ENCODE results near the gene ERCC1. TPM values are rescaled to one million over a fixed set of nuclear protein-coding genes. Genes with fewer than 3 reads are reported as not detected.

The ERCC1 gene
- total RNA-seq, 1 experiment from 2014 or later, result 57.3 TPM

GRCh38 chr19:45407091-45407375 is 16.7 kb downstream of the ERCC1 start:
- H3K27me3 ChIP-seq (ENCODE audit: low read length), result no peaks in the 10 kb centered on the region
- H3K79me2 ChIP-seq (ENCODE audit: low read length), result peaks cover 60% of the 10 kb centered on the region
- CTCF ChIA-PET, result no interaction called here
- no peak overlapping the region for H2AFZ ChIP-seq (ENCODE audit: low read length)
- H3K9ac ChIP-seq (ENCODE audit: low read length), result peak overlapping the region; percentile 95
- H3K4me3 ChIP-seq (ENCODE audit: low read length), result peak overlapping the region; percentile 97
- ATAC-seq (no peak), DNase-seq (no peak)
- no TSS peak for BruUV-seq (replicated peaks)
- H3K9me2 ChIP-seq (replicated peaks; ENCODE audit: low read length), result no peaks in the 10 kb centered on the region
- H4K20me1 ChIP-seq (ENCODE audit: low read length), result no peaks in the 10 kb centered on the region
- H3K4me1 ChIP-seq (ENCODE audit: insufficient read depth, low read length), result peaks cover 24% of the 10 kb centered on the region; the same call in 1 of the 2 replicates
- no peak for TF ChIP-seq EZH2 (IDR thresholded peaks at IDR 0.05; ENCODE audit: low read length, unreplicated experiment)
- TF ChIP-seq CTCF (conservative IDR thresholded peaks at IDR 0.05; ENCODE audit: low read depth, low read length), result no peak
- no peak for TF ChIP-seq EZH2phosphoT487 (IDR thresholded peaks at IDR 0.05; ENCODE audit: borderline replicate concordance, low read length)
- peaks cover 4% of the 10 kb centered on the region; the same call in 1 of the 2 replicates for H3K36me3 ChIP-seq (ENCODE audit: low read depth, low read length)
- intact Hi-C loops (cut with micrococcal nuclease), result loop anchor here (2.0 kb wide), 1 partner anchor 30 kb away; no protein-coding TSS in a partner anchor
- H3K9me3 ChIP-seq (ENCODE audit: low read length), result no peaks in the 10 kb centered on the region
- H3K27ac ChIP-seq (ENCODE audit: low read length), result peak overlapping the region; percentile 92
- peak overlapping the region; percentile 84 for H3K4me2 ChIP-seq (ENCODE audit: low read length)
- POLR2A ChIA-PET (ENCODE audit: unreplicated experiment), result no interaction called here
- H3F3A ChIP-seq (ENCODE audit: low read length, unreplicated experiment), result no peaks in the 10 kb centered on the region

GRCh38 chr19:45406226-45407090 is 17.3 kb downstream of the ERCC1 start, which contains the start of gene POLR1G:
Gene POLR1G, plus strand, starts transcription at chr19:45406644. Its CDS starts 53 bp downstream, at chr19:45406697.
- DNase-seq, result peak; percentile 73

More at GRCh38 chr19:45406226-45407090, 17.3 kb downstream of the ERCC1 start, which contains the start of gene POLR1G:
- ChIA-PET POLR2A (ENCODE audit: unreplicated experiment) (no interaction called here), CTCF (no interaction called here)
- TF ChIP-seq EZH2phosphoT487 (IDR thresholded peaks at IDR 0.05; ENCODE audit: borderline replicate concordance, low read length) (no peak), EZH2 (IDR thresholded peaks at IDR 0.05; ENCODE audit: low read length, unreplicated experiment) (no peak), CTCF (conservative IDR thresholded peaks at IDR 0.05; ENCODE audit: low read depth, low read length) (no peak)
- no peaks in the 10 kb centered on the region for H3K9me3 ChIP-seq (ENCODE audit: low read length)
- intact Hi-C loops (cut with micrococcal nuclease), result loop anchor here (2.0 kb wide), 1 partner anchor 30 kb away; no protein-coding TSS in a partner anchor
- TSS peak; percentile 34 for BruUV-seq (replicated peaks)
- peak; percentile 52 for ATAC-seq
- peaks cover 4% of the 10 kb centered on the region; the same call in 1 of the 2 replicates for H3K36me3 ChIP-seq (ENCODE audit: low read depth, low read length)
- no peaks in the 10 kb centered on the region for H3K9me2 ChIP-seq (replicated peaks; ENCODE audit: low read length)
- H3K4me3 ChIP-seq (ENCODE audit: low read length), result peak within 1 kb of the TSS; percentile 97
- no peaks in the 10 kb centered on the region for H3F3A ChIP-seq (ENCODE audit: low read length, unreplicated experiment)
- H3K4me1 ChIP-seq (ENCODE audit: insufficient read depth, low read length), result peaks cover 24% of the 10 kb centered on the region; the same call in 1 of the 2 replicates
- H2AFZ ChIP-seq (ENCODE audit: low read length), result peak within 1 kb of the TSS; percentile 76
- no peaks in the 10 kb centered on the region for H3K27me3 ChIP-seq (ENCODE audit: low read length)
- no peaks in the 10 kb centered on the region for H4K20me1 ChIP-seq (ENCODE audit: low read length)
- peak within 1 kb of the TSS; percentile 84 for H3K4me2 ChIP-seq (ENCODE audit: low read length)
- H3K27ac ChIP-seq (ENCODE audit: low read length), result peak within 1 kb of the TSS; percentile 92
- H3K79me2 ChIP-seq (ENCODE audit: low read length), result peaks cover 65% of the 10 kb centered on the region
- peak within 1 kb of the TSS; percentile 95 for H3K9ac ChIP-seq (ENCODE audit: low read length)

All from PC-3 (cell line).